KOPT-K1 (cell line): ENCODE results near the gene OR51E1.

Experiments used
- H3K27ac ChIP-seq: fragments of 200-600 bp; sonication (generic); 2 replicates; pipeline ENCODE4 v1.5.1; 2016; ENCODE audit warnings: antibody characterized with exemption, mild to moderate bottlenecking, low read depth, low read length; ENCODE audit not compliant: poor library complexity, severe bottlenecking
- H3K36me3 ChIP-seq: fragments of 200-600 bp; sonication (generic); 2 replicates; pipeline ENCODE4 v1.5.1; 2017; ENCODE audit warnings: antibody characterized with exemption, mild to moderate bottlenecking, low read length, moderate library complexity; ENCODE audit not compliant: insufficient read depth
- H3K9me3 ChIP-seq: fragments of 200-600 bp; sonication (generic); 2 replicates; pipeline ENCODE4 v1.5.1; 2017; ENCODE audit warnings: antibody characterized with exemption, low read length, mild to moderate bottlenecking; ENCODE audit not compliant: insufficient read depth, poor library complexity, severe bottlenecking

OR51E1 gene

GRCh38 chr11:4643682-4644081 lies at the start of gene OR51E1:
TSS of gene OR51E1 (plus strand) at chr11:4643982. CDS start at chr11:4652527, 8,545 bp downstream.
- no peak within 1 kb of the TSS for H3K27ac ChIP-seq
- H3K36me3 ChIP-seq: no peaks in the 10 kb centered on the region
- H3K9me3 ChIP-seq: no peaks in the 10 kb centered on the region

GRCh38 chr11:4605057-4605456 lies 38.7 kb upstream of the OR51E1 start:
- Histone ChIP-seq H3K9me3 (no peaks in the 10 kb centered on the region), H3K36me3 (peaks cover 44% of the 10 kb centered on the region), H3K27ac (no peak overlapping the region)

- Histone ChIP-seq H3K27ac (no peak overlapping the region), H3K36me3 (peaks cover 30% of the 10 kb centered on the region), H3K9me3 (no peaks in the 10 kb centered on the region)
Measured at GRCh38 chr11:4606231-4607015, 37.4 kb upstream of the OR51E1 start.

GRCh38 chr11:4607096-4607495 lies 36.7 kb upstream of the OR51E1 start:
- Histone ChIP-seq H3K27ac (peak overlapping the region; percentile 68), H3K36me3 (peaks cover 24% of the 10 kb centered on the region), H3K9me3 (no peaks in the 10 kb centered on the region)

- no peaks in the 10 kb centered on the region for H3K9me3 ChIP-seq
- peak within 1 kb of the TSS; percentile 68 for H3K27ac ChIP-seq
Measured at GRCh38 chr11:4607781-4608666, 35.8 kb upstream of the OR51E1 start, which contains the start of gene TRIM68. TSS of gene TRIM68 (minus strand) at chr11:4608231. CDS start at chr11:4605504, 2,727 bp downstream.

GRCh38 chr11:4610258-4610935 lies 33.4 kb upstream of the OR51E1 start:
- Histone ChIP-seq H3K9me3 (no peaks in the 10 kb centered on the region), H3K27ac (no peak overlapping the region), H3K36me3 (no peaks in the 10 kb centered on the region)

More at GRCh38 chr11:4607781-4608666, 35.8 kb upstream of the OR51E1 start, which contains the start of gene TRIM68:
- peaks cover 15% of the 10 kb centered on the region for H3K36me3 ChIP-seq

- no peaks in the 10 kb centered on the region for H3K9me3 ChIP-seq
- no peaks in the 10 kb centered on the region for H3K36me3 ChIP-seq
- H3K27ac ChIP-seq: no peak overlapping the region
Measured at GRCh38 chr11:4611986-4612385, 31.8 kb upstream of the OR51E1 start.

GRCh38 chr11:4615856-4616444 lies 27.8 kb upstream of the OR51E1 start:
- no peaks in the 10 kb centered on the region for H3K9me3 ChIP-seq
- H3K27ac ChIP-seq: no peak overlapping the region
- no peaks in the 10 kb centered on the region for H3K36me3 ChIP-seq

- Histone ChIP-seq H3K36me3 (no peaks in the 10 kb centered on the region), H3K9me3 (no peaks in the 10 kb centered on the region), H3K27ac (no peak overlapping the region)
Measured at GRCh38 chr11:4619514-4619913, 24.3 kb upstream of the OR51E1 start.

- peaks cover 9% of the 10 kb centered on the region for H3K9me3 ChIP-seq
- no peak overlapping the region for H3K27ac ChIP-seq
- no peaks in the 10 kb centered on the region for H3K36me3 ChIP-seq
Measured at GRCh38 chr11:4626207-4627099, 17.3 kb upstream of the OR51E1 start.

- H3K36me3 ChIP-seq: no peaks in the 10 kb centered on the region
- no peaks in the 10 kb centered on the region for H3K9me3 ChIP-seq
- no peak overlapping the region for H3K27ac ChIP-seq
Measured at GRCh38 chr11:4636136-4636535, 7.6 kb upstream of the OR51E1 start.

- no peaks in the 10 kb centered on the region for H3K36me3 ChIP-seq
- no peak within 1 kb of the TSS for H3K27ac ChIP-seq
- H3K9me3 ChIP-seq: no peaks in the 10 kb centered on the region
Measured at GRCh38 chr11:4636962-4637661, 6.7 kb upstream of the OR51E1 start, which contains the start of gene OR51D1. TSS of gene OR51D1 (plus strand) at chr11:4637477. CDS start at chr11:4639791, 2,314 bp downstream.

GRCh38 chr11:4637662-4638047 lies 6.1 kb upstream of the OR51E1 start:
- H3K9me3 ChIP-seq: no peaks in the 10 kb centered on the region
- H3K27ac ChIP-seq: no peak overlapping the region
- no peaks in the 10 kb centered on the region for H3K36me3 ChIP-seq
